Lower leg skin (tissue), 3 donors: ENCODE results near the gene ZNF326.

ENCODE experiments used
- CTCF ChIP-seq, 3 donors: fragments of 450-650 bp; IDR thresholded peaks; one replicate each; pipeline ENCODE4 v1.5.1; 2016; ENCODE audit warnings: antibody characterized with exemption in 3 of 3, mild to moderate bottlenecking in 3 of 3, moderate library complexity in 2 of 3
- POLR2A ChIP-seq, 2 donors: fragments of 450-650 bp; IDR thresholded peaks; one replicate each; pipeline ENCODE4 v1.6.1; 2016 to 2017; ENCODE audit warnings: antibody characterized with exemption in 2 of 2, mild to moderate bottlenecking in 1 of 2, moderate library complexity in 1 of 2

- no peak for TF ChIP-seq CTCF (IDR thresholded peaks at IDR 0.05)
- TF ChIP-seq POLR2A (IDR thresholded peaks at IDR 0.05) = no peak
Observed at GRCh38 chr1:89959719-89960118, 35.2 kb upstream of the ZNF326 start.
